Adrenal gland (tissue), 12 donors: ENCODE measurements around the gene CASP2. TPM values are rescaled to one million over a fixed set of nuclear protein-coding genes. Genes with fewer than 3 reads are reported as not detected.

ENCODE experiments used
- DNase-seq, 7 donors: peaks; one replicate each; pipeline ENCODE4 v3.0.0-alpha.2; 2019 to 2020
- H3K27ac ChIP-seq, 5 donors: fragments of 200-600 bp; sonication (generic) in 4 of 5; 1 replicate in 3 of 5; 2 replicates in 2 of 5; pipeline versions ENCODE4 v1.5.1 to v1.8.0; 2016 to 2020; ENCODE audit warnings: mild to moderate bottlenecking in 1 of 5
- H3K27me3 ChIP-seq: fragments of 200-600 bp; 2 replicates; pipeline ENCODE4 v1.8.0; 2021
- H3K36me3 ChIP-seq, 2 donors: fragments of 200-600 bp; replicated peaks in 1 of 2; 1 replicate in 1 of 2; 2 replicates in 1 of 2; pipeline versions ENCODE4 v1.5.1 to v1.8.0; 2018 to 2022
- H3K4me1 ChIP-seq, 2 donors: fragments of 200-600 bp; replicated peaks in 1 of 2; 1 replicate in 1 of 2; 2 replicates in 1 of 2; pipeline versions ENCODE4 v1.5.1 to v1.8.0; 2018 to 2021
- H3K4me3 ChIP-seq, 4 donors: fragments of 200-600 bp; sonication (generic) in 3 of 4; one replicate each; pipeline ENCODE4 v1.5.1; 2016 to 2018
- H3K9me3 ChIP-seq, 3 donors: fragments of 200-600 bp; sonication (generic) in 1 of 3; replicated peaks in 1 of 3; 1 replicate in 2 of 3; 2 replicates in 1 of 3; pipeline versions ENCODE4 v1.5.1 to v1.8.0; 2016 to 2021
- CTCF ChIP-seq, 6 experiments: fragments of 450-650 bp in 4 of 6; fragments of 200-600 bp in 2 of 6; sonication (generic) in 1 of 6; IDR thresholded peaks; 1 replicate in 5 of 6; 2 replicates in 1 of 6; pipeline versions ENCODE4 v1.5.1 to v1.8.0; 2016 to 2021; ENCODE audit warnings: antibody characterized with exemption in 6 of 6, mild to moderate bottlenecking in 2 of 6, moderate library complexity in 1 of 6
- POLR2A ChIP-seq, 2 donors: fragments of 450-650 bp; IDR thresholded peaks; one replicate each; pipeline ENCODE4 v1.6.1; 2017; ENCODE audit warnings: antibody characterized with exemption in 2 of 2, mild to moderate bottlenecking in 2 of 2, moderate library complexity in 1 of 2
- whole genome bisulfite sequencing, 4 donors: extraction: QIAGEN DNeasy Blood & Tissue Kit in 2 of 4; methylation state at CpG; one replicate each; pipeline versions ENCODE4 v1.1.5 to v1.1.7; 2013 to 2017; 5-methylcytosine and 5-hydroxymethylcytosine counted together
- intact Hi-C, 2 donors: fragments of 100-400 bp; cut with DNase I; formaldehyde crosslinking; loops; one replicate each; pipeline versions ENCODE4 v1.14.1 to v1.15.0; 2022 to 2023
- polyA plus RNA-seq, 3 donors: library from polyadenylated mRNA; stranded (reverse); fragments of 200-250 nt in 2 of 3; fragments of 350-450 nt in 1 of 3; fragmentation: Illumina TruSeq in 1 of 3; extraction: RNeasy Lipid Tissue Mini Kit (QIAGEN cat#74804) in 1 of 3; gene quantifications; one replicate each; pipeline ENCODE4 v1.2.3, GENCODE V29; 2013 to 2014
- total RNA-seq, 9 donors: library from RNA; depleted of rRNA in 4 of 9; stranded (reverse); fragments of >200 nt in 4 of 9; fragments of 120-200 nt in 1 of 9; fragmentation: NEBNext Ultra II Directional in 1 of 9; extraction: Animal tissue kit (Norgen Biotek cat#: 25700) in 1 of 9; gene quantifications; one replicate each; pipeline versions ENCODE4 v1.1.0 to v1.2.4, GENCODE V29; 2013 to 2023
- donor health status: healthy with polysubstance abuse.
- donor health status: Bipolar disorder and iron deficiency.
- donor health status: DM: yes; HTN: yes; CAD: no.
- donor health status: DM: no; HTN: no; CAD: no.
- donor health status: DM: no; HTN: no; CAD: no.
- donor health status: DM: yes; HTN: yes; CAD: no.

Gene CASP2
- total and polyA plus RNA-seq, 12 donors: 4.6 to 25.4 (median 13.1) TPM

DNA sequence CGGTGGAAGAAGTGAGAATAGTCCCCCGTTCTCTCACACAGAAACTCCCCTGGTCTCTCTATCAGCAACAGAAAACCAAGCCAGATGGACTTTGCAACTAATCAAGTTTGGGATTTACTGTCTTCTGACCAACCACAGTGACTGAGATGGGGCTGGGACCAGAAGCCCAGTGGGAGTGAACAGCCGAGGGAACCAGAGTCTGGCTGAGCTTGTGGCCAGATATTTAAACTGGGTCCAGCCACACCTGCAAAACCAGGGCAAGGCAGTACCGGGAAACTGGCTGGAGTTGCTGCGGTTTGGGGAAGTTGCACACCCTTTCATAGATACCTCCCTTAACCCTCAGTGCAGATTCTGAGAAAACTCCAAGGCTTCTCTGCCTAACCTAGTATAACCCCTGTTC is 18.9 kb upstream of the CASP2 start:
- 71 to 83% (median 78%) methylated on average over 4 to 5 of the region's 5 CpGs for WGBS, 4 donors
- intact Hi-C loops: no loop called here
- Histone ChIP-seq H3K27ac (no peak overlapping the region), H3K4me1 (peaks cover 10 to 19% of the 10 kb centered on the region in 2 donors), H3K9me3 (no peaks in the 10 kb centered on the region), H3K27me3 (no peaks in the 10 kb centered on the region), H3K4me3 (no peak overlapping the region), H3K36me3 (peaks cover 0 to 35% of the 10 kb centered on the region in 2 donors)
- TF ChIP-seq POLR2A (IDR thresholded peaks at IDR 0.05) (no peak), CTCF (IDR thresholded peaks at IDR 0.05) (no peak)
- DNase-seq: no peak

- Histone ChIP-seq H3K27ac (no peak overlapping the region), H3K4me3 (no peak overlapping the region), H3K4me1 (no peaks in the 10 kb centered on the region), H3K9me3 (no peaks in the 10 kb centered on the region), H3K27me3 (no peaks in the 10 kb centered on the region), H3K36me3 (peaks cover 0 to 35% of the 10 kb centered on the region in 2 donors)
- intact Hi-C loops: no loop called here
- 91 to 95% (median 93%) methylated on average over 1 of the region's 1 CpG for WGBS, 4 donors
- no peak for DNase-seq
- TF ChIP-seq CTCF (IDR thresholded peaks at IDR 0.05): no peak
Measured at GRCh38 chr7:143271240-143271639, 16.9 kb upstream of the CASP2 start.

- no peak for DNase-seq
- Histone ChIP-seq H3K27ac (no peak overlapping the region), H3K27me3 (no peaks in the 10 kb centered on the region), H3K4me3 (no peak overlapping the region), H3K36me3 (peaks cover 0 to 23% of the 10 kb centered on the region in 2 donors), H3K4me1 (no peaks in the 10 kb centered on the region), H3K9me3 (no peaks in the 10 kb centered on the region)
- intact Hi-C loops: no loop called here
- TF ChIP-seq POLR2A (IDR thresholded peaks at IDR 0.05) (no peak), CTCF (IDR thresholded peaks at IDR 0.05) (no peak)
- 86 to 95% (median 91%) methylated on average over 2 of the region's 2 CpGs for WGBS, 4 donors
Measured at GRCh38 chr7:143272871-143273270, 15.3 kb upstream of the CASP2 start.

DNA sequence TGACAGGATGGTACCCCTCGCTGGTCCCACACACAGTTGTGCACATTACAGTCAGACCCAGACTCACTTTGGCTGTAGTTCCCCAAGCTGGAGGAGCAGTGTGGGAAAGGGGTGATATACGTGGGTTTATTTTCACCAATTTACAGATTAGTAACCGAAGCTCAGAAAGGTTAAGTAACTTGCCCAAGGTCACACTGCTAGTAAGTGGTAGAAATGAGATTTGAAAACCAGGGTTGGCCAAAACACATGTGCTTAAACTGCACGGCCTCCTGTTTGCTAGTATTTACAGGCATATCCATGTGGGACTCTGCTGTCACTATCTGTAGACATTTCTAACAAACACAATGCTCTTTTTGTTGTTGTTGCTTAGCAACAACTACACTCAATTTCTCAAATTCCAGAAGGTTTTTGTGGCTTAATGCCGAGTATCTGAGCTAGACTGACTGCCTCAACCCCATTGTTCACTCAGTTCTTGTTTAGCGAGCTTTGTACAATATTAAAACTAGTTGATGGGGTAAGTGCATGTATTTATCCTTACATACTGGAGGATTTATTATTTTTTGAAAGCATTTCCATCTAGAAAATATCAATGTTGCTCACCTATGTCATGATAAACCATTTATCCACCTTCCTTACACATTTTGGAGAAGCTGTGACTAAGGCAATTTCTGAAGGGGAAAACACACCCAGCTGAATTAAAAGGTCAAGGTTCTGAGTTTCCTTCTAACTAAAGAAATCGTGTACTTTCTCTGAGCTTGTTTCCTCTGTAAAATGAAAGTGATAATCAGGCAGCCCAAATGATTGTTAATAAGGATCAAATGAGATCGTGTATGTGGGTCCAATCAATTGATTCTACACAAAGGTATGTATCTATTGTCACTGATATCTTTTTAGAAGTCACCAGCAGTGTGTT is 8.7 kb upstream of the CASP2 start:
- Histone ChIP-seq H3K27me3 (no peaks in the 10 kb centered on the region), H3K4me3 (peak overlapping the region in 1 of 4 donors; percentile 26), H3K36me3 (no peaks in the 10 kb centered on the region), H3K27ac (peak overlapping the region in 4 of 5 donors; percentile 36 to 64 (median 44)), H3K4me1 (peaks cover 7 to 17% of the 10 kb centered on the region in 2 donors), H3K9me3 (no peaks in the 10 kb centered on the region)
- 27 to 35% (median 31%) methylated on average over 8 of the region's 8 CpGs for WGBS, 4 donors
- no peak for DNase-seq
- intact Hi-C loops: no loop called here
- TF ChIP-seq CTCF (IDR thresholded peaks at IDR 0.05): no peak
